Ramos (cell line): ENCODE data around the gene LRIG1.

ENCODE experiments used
- in situ Hi-C: fragments of 300-500 bp; cut with MboI; formaldehyde crosslinking; loops from one replicate; pipeline ENCODE4 v1.14.3; 2022; ENCODE audit warnings: low sequenced_read_pairs; ENCODE audit not compliant: unreplicated experiment

Gene LRIG1

GRCh38 chr3:66380200-66380932 is 120.5 kb downstream of the LRIG1 start:
- in situ Hi-C loops = loop anchor here (25.0 kb wide), 1 partner anchor 432 kb away; no protein-coding TSS in a partner anchor

- in situ Hi-C loops = loop anchor here (25.0 kb wide), 1 partner anchor 433 kb away; no protein-coding TSS in a partner anchor
These were observed 121.3 kb downstream of the LRIG1 start for GRCh38 chr3:66379565-66379964.

- in situ Hi-C loops = loop anchor here (25.0 kb wide), 1 partner anchor 434 kb away; no protein-coding TSS in a partner anchor
These were observed 122.6 kb downstream of the LRIG1 start for GRCh38 chr3:66378256-66378655.

- in situ Hi-C loops = loop anchor here (25.0 kb wide), 1 partner anchor 435 kb away; no protein-coding TSS in a partner anchor
These were observed 123.0 kb downstream of the LRIG1 start for GRCh38 chr3:66377800-66378199.

- in situ Hi-C loops = loop anchor here (25.0 kb wide), 1 partner anchor 436 kb away; no protein-coding TSS in a partner anchor
These were observed 124.3 kb downstream of the LRIG1 start for GRCh38 chr3:66376568-66376967.

- in situ Hi-C loops = no loop called here
These were observed 128.0 kb downstream of the LRIG1 start for GRCh38 chr3:66372681-66373350.

GRCh38 chr3:66371432-66371831 is 129.4 kb downstream of the LRIG1 start:
- in situ Hi-C loops = no loop called here

- in situ Hi-C loops = no loop called here
These were observed 130.6 kb downstream of the LRIG1 start for GRCh38 chr3:66370179-66370578.

GRCh38 chr3:66367979-66368378 is 132.8 kb downstream of the LRIG1 start:
- in situ Hi-C loops = no loop called here

- in situ Hi-C loops = no loop called here
These were observed 134.1 kb downstream of the LRIG1 start for GRCh38 chr3:66366747-66367146.

- in situ Hi-C loops = no loop called here
These were observed 135.7 kb downstream of the LRIG1 start for GRCh38 chr3:66365080-66365479.

- in situ Hi-C loops = no loop called here
These were observed 137.7 kb downstream of the LRIG1 start for GRCh38 chr3:66363148-66363547.

- in situ Hi-C loops = no loop called here
These were observed 138.3 kb downstream of the LRIG1 start for GRCh38 chr3:66362541-66362941.

GRCh38 chr3:66361356-66361755 is 139.5 kb downstream of the LRIG1 start:
- in situ Hi-C loops = no loop called here

- in situ Hi-C loops = no loop called here
These were observed 144.8 kb downstream of the LRIG1 start for GRCh38 chr3:66355997-66356396.

GRCh38 chr3:66355394-66355793 is 145.4 kb downstream of the LRIG1 start:
- in situ Hi-C loops = no loop called here

GRCh38 chr3:66354001-66354400 is 146.8 kb downstream of the LRIG1 start:
- in situ Hi-C loops = no loop called here

- in situ Hi-C loops = no loop called here
These were observed 147.3 kb downstream of the LRIG1 start for GRCh38 chr3:66353530-66353929.

- in situ Hi-C loops = no loop called here
These were observed 147.8 kb downstream of the LRIG1 start for GRCh38 chr3:66353039-66353438.

- in situ Hi-C loops = no loop called here
These were observed 150.2 kb downstream of the LRIG1 start for GRCh38 chr3:66350601-66351000.

- in situ Hi-C loops = no loop called here
These were observed 152.1 kb downstream of the LRIG1 start for GRCh38 chr3:66348704-66349103.
